ENCODE data around the gene C7orf33. TPM values are rescaled to one million over a fixed set of nuclear protein-coding genes. Genes with fewer than 3 reads are reported as not detected.

Gene C7orf33
- total RNA-seq, 1 donor from 2014 or later: not detected

DNA sequence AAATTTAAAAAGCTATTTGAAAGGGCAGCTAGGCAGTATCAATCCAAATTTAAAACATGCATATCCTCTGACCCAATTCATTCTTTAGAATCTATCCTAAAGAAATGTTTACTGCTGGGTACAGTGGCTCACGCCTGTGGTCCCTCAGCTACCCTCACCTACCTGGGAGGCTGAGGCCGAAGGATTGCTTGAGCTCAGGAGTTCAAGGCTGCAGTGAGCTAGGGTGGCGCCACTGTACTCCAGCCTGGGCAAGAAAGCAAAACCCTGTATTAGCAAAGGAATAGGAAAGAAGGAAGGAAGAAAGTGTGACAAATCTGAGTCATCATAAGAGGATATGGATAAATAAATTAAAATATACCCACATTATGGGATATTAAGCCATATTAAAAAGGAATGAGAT is 36.3 kb downstream of the C7orf33 start:
- DNase-seq (ENCODE audit: low read depth in 2 of 2): no peak

DNA sequence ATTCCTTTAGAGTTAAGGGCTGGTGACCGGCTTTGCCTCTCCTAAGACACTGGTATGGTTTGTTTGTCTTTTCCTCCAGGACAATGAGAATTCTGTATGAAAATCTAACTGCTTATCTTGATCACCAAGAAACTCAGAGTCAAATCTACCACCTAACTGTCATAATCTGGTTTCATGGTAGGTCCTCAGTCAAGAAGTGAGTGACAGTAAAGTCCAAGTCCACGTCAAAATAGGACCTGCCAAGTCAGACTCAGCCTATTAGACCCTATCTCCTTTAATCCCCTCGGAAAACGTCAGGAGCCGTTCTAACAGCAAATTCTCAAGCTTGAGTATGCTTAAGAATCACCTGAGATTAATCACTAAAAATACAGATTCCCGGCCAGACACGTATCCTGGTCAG is 37.4 kb downstream of the C7orf33 start:
- no peak for DNase-seq (ENCODE audit: low read depth in 2 of 2)

DNA sequence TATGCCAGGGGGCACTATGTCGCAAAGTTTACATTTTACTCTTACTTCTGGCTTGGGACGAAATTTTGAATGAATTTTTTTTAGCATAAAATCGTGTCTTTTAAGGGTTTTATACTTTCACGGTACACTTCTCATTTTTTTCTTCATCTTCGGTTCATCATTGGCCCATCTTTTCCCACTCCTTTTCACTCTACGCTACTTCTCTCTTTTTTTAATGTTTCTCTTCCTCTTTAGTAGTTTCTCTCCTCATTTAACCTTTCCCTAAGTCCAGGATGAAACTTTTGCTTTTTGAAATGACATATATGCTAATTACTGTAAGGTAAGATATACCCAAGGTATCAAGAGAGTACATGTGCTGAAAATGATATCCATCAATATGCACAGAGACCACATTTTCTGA is 39.5 kb downstream of the C7orf33 start:
- DNase-seq (ENCODE audit: low read depth in 2 of 2): no peak

DNA sequence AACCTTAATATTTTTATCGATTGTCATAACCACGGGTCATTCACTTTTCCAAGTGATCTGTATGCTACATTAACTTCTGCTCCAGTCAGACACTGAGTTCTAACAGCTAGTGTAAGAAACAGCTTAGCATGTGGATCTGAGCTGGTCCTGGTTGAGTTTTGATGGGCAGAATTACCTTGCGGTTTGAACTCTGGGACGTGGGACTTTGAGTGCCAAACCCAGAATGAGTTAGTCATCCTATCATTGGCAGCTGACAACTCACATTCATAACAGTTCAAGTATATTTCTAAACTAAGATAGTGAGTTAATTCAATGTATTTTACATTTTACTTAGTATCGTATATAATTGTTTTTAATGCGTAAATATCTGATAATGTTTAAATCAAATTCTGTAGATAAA is 43.2 kb downstream of the C7orf33 start:
- DNase-seq (ENCODE audit: low read depth in 2 of 2): no peak

DNA sequence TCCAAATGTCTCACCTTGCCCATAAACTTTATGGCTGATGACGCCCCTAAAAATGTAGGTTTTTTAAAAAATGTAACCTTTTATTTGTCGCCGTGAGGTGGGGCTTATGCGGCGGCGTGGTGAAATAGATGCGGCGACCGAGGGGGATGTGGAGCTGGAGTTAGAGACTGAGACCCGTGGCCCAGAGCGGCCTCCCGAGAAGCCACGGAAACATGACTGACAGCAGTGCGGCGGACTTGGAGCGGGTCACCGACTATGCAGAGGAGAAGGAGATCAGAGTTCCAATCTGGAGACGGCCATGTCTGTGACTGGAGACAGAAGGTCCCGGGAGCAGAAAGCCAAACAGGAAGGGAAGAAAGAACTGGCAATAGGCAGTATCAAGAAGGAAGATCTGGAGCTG is 46.5 kb downstream of the C7orf33 start:
- no peak for DNase-seq (ENCODE audit: low read depth in 2 of 2)

DNA sequence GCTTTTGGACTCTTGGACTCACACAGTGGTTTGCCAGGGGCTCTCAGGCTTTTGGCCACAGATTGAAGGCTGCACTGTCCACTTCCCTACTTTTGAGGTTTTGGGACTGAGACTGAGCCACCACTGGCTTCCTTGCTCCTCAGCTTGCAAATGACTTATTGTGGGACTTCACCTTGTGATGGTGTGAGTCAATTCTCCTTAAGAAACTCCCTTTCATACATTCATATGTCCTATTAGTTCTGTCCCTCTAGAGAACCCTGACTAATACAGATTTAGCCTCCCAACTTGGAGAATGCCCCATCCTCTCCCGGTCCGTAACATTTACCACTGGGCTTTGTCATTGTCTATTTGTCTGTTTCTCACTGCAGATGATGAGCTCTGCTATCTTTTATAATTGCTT is 55.3 kb downstream of the C7orf33 start:
- no peak for DNase-seq (ENCODE audit: low read depth in 2 of 2)

DNA sequence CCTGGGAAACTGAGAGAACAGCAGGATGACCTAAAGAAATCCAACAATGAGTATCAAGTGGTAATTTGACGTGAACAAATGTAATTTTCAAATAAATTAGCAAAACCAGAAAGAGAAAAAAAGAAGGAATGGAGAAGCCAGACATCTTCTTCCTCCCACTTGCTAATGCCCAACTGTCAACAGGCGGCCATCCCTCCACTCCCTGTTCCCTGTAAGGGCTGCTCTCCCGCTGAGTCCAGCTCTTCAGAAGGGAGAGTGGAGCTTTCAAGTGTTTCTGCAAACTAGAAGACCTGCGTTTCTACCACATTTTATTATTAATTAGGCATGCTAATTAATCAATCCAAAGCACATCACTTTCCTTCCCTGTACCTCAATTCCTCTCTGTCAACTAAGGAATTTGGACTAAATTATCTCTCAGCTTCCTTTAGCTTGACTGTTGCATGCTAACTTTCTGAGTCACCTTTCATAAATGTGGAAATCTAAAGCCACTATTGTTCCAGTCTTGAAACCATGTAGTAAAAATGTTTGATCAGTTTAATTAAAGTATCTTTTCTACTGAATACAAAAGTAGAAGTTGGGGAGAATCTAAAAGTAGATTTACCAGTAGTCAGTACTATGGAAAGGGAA is 59.8 kb downstream of the C7orf33 start:
- peak in 1 of 2 donors; percentile 5 for DNase-seq (ENCODE audit: low read depth in 2 of 2)

DNA sequence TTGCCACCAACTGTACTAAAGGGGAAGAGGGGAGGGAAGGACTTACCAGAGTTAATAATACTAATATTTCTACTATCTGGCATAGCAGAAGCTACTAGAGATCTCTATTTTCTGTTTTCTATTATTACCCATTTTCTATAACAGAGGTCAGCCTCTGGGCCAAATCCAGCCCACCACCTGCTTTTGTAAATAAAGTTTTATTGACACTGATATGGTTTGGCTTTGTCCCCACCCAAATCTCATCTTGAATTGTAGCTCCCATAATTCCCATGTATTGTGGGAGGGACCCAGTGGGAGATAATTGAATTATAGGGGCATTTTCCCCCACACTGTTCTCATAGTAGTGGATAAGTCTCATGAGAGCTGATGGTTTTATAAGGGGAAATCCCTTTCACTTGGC is 62.2 kb downstream of the C7orf33 start:
- DNase-seq (ENCODE audit: low read depth in 2 of 2): no peak

DNA sequence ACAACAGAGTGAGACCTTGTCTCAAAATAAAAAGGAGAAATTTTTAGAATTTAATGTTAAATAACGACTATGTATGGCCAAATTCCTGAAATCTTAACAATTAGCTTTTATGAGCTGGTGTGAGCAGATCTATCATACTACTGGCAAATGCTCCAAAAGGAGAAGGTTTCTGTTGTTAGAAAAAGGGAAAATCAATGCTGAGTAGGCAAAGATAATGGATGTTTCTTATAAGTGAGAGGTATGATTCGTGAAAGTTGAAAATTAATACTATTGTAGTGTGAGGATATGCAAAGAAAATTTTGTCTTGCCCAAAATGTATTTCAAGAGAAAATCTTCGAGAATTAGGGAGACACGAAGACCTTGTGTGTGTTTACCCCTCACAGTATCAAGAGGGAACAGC is 67.4 kb downstream of the C7orf33 start:
- DNase-seq (ENCODE audit: low read depth in 2 of 2): no peak

DNA sequence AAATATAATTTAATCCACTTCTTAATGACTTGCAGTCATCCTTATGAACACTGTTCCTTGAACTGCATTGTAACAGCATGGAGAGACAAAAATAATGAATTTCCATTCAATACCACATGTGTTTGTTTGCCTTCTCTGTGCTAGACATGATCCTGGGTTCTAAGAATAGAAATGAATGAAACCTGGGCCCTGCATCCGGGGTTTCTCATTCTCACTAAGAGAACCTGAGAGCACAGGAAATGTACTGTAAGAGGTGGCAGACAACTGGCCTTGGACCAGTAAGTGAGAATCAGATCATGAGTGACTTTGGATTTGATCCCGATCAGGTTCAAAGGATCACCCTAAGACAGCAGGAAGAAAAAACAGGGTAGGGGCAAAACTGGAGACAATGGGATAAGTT is 70.9 kb downstream of the C7orf33 start:
- DNase-seq (ENCODE audit: low read depth in 2 of 2): no peak

DNA sequence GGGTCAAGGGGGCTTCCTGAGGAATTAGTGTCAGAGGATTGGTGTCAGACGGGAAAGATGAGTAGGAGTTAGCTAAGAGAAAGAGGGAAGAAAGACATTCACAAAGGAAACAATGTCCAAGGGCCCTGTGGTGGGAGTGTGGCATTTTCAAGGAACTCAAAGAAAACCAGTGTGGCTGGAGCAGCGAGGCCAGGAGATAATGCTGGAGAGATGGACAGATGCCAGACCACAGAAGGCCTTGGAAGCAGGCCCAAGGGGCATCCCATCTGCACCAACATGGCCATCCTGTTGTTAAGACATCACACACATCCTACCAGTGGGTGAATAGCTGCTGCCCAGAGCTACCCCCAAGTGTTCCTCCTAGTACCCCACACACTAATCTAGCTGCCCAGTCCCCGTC is 72.1 kb downstream of the C7orf33 start:
- DNase-seq (ENCODE audit: low read depth in 2 of 2): no peak

DNA sequence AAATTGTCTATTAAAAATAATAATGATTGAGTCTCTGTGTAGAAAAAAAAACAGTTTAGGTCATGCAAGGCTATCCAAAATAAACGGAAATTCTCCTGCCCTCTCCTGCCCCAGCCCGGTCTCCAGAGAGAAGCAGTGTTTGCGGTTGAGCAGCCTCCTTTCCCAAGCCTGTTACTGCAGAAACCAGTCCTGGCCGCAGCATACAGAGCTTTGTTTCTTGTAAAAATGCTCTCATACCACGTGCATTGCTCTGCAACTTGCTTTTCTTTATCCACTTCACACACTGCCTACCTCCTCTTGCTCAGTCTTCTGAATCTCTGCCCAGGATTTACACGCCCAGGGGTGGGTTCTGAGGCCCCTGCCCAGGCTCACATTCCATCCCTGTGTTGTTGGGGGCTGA is 73.8 kb downstream of the C7orf33 start:
- DNase-seq (ENCODE audit: low read depth in 2 of 2): peak in 1 of 2 donors; percentile 13

DNA sequence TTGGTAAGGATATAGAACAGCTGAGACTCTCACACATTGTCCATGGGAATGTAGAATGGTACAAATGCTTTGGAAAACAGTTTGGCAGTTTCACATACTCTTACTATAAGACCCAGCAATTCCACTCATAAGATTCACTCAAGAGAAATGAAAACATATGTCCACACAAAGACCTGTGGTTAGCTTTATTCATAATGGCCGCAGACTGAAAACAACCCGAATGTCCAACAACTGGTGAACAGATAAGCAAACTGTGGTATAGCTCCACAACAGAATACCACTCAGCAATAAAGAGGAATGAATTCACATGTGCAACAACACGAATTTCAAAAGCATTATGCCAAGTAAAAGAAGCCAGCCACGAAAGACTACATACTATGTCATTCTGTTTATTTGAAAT is 74.7 kb downstream of the C7orf33 start:
- no peak for DNase-seq (ENCODE audit: low read depth in 2 of 2)

Other genes starting within 250 kb of the C7orf33 start
- 30.9 and 31.9 TPM in 2 replicates for gene CUL1, start 108.1 kb downstream of the C7orf33 start, total RNA-seq